RKO (cell line): ENCODE data around the gene ADAMTS9.
A peak's percentile ranks its signal among the peaks of the same experiment; 100 is the strongest.

Experiments used
- DNase-seq: peaks from one replicate; pipeline ENCODE4 v3.0.0-alpha.2; 2016; ENCODE audit warnings: low spot score

ADAMTS9 gene, protein sequence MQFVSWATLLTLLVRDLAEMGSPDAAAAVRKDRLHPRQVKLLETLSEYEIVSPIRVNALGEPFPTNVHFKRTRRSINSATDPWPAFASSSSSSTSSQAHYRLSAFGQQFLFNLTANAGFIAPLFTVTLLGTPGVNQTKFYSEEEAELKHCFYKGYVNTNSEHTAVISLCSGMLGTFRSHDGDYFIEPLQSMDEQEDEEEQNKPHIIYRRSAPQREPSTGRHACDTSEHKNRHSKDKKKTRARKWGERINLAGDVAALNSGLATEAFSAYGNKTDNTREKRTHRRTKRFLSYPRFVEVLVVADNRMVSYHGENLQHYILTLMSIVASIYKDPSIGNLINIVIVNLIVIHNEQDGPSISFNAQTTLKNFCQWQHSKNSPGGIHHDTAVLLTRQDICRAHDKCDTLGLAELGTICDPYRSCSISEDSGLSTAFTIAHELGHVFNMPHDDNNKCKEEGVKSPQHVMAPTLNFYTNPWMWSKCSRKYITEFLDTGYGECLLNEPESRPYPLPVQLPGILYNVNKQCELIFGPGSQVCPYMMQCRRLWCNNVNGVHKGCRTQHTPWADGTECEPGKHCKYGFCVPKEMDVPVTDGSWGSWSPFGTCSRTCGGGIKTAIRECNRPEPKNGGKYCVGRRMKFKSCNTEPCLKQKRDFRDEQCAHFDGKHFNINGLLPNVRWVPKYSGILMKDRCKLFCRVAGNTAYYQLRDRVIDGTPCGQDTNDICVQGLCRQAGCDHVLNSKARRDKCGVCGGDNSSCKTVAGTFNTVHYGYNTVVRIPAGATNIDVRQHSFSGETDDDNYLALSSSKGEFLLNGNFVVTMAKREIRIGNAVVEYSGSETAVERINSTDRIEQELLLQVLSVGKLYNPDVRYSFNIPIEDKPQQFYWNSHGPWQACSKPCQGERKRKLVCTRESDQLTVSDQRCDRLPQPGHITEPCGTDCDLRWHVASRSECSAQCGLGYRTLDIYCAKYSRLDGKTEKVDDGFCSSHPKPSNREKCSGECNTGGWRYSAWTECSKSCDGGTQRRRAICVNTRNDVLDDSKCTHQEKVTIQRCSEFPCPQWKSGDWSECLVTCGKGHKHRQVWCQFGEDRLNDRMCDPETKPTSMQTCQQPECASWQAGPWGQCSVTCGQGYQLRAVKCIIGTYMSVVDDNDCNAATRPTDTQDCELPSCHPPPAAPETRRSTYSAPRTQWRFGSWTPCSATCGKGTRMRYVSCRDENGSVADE (N-terminal part only)

DNA sequence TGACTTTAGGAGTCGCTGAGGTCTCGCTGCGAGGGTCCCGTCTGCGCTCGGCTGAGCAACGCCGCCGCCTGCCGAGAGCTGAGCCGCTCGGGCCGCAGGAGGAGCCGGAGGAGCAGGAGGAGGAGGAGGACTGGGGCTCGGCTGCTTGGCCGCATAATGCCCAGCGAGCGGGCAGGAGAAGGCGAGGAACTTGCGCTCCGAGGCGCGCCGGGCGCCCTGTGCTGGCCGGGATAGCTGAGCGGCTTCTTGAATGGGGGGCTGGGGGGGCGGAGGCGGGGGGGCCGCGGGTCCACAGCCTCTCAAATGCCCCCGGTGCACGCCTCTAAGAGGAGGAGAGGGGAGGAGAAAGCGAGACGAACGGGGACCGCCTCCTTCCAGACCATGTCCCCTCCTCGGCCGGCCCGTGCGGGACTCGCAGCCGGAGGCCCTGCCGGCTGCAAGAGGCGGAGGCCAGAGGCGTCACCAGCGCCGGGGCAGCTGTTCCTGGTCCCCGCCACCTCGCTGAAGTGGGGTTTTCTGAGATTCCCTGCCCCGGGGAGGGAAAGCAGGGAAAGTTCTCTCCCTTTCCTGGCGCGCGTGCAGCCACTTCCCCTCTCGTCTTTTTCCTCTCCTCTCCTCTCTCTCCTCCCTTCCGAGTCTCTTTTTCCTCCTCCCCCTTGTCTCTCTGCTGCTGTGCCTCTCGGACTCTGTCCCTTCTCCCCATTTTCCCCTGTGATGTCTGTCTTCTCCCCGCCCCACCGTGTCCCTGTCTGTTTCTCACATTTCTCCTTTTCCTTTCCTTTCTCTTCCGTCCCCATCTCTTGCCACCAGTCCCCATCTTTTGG lies at the start of gene ADAMTS9:
Gene ADAMTS9 (minus strand): TSS at position 220 of the 824 bp plus-strand sequence. CDS start 343 bp downstream, outside the sequence.
- peak; percentile 85 for DNase-seq

DNA sequence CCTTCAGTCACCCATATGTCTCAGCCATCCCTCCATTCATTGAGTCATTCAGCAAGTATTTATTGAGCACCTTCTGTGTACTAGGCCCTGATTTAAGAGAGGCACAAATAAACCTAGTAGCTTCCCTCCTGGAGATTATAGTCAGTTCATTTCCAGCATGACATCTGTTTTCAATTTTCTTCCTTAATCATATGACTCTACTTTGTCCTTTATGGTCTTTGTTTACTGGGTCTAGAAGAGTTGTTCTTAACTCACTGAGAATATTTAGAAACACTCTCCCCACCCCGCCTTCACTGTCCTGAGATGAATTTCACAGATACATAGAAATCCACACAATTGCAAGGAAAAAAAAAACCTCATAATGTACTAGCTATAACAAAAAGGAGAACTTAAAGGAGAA lies 44.8 kb upstream of the ADAMTS9 start:
- no peak for DNase-seq

DNA sequence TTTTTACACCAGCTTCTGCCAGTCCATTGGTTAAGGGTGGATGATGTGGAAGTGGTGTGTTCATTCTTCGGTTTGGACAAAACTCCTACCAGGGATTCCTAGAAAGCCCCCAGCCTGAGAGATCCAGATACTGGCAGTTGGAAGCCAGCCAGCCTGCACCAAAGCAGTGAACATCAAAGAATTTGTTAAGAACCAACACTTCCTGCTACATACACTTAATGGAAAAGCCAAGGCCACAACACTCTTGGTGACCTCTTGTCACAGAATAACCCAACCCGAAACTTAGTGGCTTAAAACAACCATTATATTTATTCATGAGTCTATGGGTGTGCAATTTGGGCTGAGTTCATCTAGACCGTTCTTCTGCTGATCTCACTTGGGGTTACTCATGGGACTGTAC lies 42.9 kb upstream of the ADAMTS9 start:
- no peak for DNase-seq

DNA sequence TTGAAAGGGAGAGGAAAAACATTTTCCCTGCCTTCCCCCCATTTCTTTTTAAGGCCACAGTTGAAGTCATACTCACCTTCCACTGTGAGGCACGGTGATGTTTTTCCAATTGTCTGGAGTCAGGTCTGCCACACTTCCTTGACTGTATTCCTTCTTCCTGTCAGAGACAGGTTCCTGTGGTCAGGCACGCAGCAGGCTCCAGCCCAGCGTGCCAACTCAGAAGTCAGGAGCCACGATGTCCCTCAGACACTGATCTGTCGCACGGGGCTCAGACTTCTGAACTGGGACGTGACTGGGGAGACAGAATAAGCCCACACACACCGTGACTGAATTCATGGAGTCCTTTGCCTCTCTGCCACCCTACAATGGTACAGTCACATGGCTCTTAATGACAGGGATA lies 41.2 kb upstream of the ADAMTS9 start:
- no peak for DNase-seq

DNA sequence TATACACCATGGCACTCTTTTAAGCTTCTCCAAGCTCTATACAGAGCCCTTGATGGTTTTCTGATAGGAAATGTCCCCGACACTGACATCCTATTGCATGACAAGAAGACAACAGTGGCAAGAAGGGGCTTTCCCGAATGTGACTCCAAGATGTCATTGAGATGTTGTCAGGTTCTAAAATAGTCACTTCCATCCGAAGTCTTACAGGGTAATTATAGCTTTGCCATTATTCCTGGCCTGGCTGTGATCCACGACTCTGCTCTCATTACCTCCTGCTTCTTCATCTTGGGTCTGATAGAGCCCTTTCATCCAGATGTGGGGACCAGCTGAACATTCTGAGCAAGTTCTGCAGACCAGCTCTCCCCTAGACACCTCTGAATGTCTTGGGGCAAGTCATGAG lies 40.6 kb upstream of the ADAMTS9 start:
- no peak for DNase-seq

DNA sequence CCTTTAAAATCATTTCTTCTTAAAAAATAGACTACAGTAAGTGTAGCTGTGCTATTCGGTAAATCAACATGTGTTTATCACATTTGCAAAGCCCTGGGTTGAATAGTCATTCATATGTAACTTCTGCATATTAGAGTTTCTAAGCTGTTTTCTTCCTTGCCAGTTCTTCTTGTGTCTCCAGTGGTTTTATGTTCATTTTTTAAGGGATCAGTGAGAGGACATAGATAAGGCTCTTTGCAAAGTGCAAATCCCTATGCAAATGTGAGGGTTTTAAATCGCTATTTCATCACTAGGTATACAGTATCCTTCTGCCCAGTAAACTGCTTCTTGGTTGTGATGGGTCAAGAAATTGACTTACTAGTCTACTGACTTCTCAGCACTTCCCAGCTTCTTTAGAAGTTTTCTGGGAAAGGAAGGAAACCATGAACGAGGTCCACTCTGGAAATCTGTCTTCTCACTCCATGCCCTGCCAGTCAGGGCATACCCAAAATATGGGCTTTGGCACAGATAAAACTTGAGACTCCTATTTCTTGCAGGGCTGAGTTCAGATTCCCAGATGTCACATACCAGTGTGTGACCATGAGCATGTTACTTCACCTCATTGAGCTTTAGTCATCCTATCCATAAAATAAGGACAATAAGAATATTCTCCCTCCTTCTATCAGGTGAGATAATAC lies 38.8 kb upstream of the ADAMTS9 start:
- no peak for DNase-seq

DNA sequence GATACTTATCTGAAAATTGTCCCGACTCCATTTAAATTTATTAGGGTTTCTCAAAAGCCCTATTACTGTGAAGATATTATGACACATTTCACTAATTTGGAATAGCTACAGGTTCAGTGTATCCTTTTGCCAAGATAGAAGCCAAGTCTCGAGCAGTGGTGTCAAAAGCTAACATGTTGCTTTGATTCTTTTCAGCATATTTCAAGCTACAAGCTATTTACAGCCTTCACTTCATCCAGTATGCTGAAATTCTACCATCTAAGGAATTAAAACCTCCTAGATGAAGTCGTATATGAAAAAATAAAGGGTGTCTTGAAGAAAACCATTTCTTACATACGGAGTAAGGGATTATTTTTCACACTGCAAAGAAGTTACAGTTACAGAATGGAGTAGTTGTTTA lies 31.2 kb upstream of the ADAMTS9 start:
- no peak for DNase-seq

DNA sequence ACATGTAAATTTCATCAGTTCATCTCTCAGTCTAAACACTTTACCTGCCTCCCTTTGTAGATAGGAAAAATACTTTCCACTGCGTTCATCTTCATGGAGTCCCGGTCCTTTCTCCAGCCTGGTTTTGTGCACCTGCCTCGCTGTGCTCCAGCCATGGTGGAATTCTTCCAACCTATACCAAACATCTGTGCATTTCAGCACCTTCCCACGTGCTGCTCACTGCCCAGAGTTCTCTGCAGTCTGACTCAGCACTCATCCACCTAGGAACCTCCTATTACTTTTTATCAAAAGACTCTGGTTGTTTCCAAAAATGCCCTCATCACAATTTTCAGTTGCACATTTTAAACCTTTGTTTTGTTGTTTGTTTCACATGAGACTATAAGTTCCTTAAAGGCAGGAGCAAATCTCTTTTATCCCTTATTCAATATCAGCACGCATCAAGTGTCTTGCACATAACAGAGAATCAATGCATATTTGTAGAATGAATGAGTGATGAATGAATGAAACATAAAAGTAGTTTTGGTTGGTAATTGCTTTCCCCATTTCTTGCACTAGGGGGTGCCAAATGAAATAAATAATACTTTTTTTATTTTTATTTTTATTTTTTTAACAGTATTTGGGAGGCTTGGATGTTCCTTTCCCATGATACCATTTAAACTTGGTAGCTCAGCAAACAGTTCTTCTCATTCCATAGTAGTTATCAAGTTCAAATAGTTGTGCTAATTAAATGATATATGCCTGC lies 30.2 kb upstream of the ADAMTS9 start:
- DNase-seq = no peak

DNA sequence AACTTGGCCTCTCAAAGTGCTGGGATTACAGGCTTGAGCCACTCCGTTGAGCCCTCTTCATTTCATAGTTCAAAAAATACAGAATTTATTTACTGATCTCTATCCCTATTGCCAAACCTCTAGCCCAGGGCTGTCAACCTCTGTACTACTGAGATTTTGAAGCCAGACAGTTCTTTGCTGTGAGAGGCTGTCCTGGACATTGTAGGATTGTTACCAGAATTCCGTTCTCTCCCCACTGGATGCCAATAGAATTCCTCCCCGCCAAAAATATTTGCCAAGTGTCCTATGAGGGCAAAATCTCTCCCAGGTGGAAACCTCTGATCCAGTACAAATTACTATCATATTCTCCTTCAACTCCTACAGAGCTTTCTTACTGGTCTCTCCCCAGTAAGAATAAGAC lies 29.6 kb upstream of the ADAMTS9 start:
- no peak for DNase-seq

DNA sequence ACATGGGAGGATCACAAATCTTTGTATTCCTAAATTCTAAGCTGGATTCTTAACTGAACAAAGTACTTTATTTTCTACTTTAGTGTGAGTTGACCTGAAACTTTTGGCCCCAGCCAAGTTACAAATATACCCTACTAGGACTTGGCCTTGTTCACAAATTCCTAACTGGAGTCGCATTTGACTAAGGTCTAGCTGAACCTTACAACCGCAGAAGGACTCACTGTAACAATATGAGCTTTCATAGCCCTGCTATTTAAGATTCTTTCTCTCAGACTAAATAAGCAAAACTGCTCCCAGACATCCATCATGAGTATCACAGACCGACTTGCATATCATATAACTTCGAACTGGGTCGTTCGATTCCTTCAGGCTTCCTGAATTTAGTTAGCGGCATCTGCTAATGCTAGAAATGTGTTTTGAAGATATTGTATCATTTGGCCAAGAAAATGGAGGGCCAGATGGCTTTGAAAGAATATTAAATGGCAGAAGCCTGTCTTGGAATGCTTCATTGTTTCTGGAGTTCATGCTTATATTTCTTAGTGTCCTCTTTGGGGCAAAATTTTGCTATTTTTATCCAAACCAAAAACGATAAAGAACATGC lies 28.4 kb upstream of the ADAMTS9 start:
- no peak for DNase-seq

DNA sequence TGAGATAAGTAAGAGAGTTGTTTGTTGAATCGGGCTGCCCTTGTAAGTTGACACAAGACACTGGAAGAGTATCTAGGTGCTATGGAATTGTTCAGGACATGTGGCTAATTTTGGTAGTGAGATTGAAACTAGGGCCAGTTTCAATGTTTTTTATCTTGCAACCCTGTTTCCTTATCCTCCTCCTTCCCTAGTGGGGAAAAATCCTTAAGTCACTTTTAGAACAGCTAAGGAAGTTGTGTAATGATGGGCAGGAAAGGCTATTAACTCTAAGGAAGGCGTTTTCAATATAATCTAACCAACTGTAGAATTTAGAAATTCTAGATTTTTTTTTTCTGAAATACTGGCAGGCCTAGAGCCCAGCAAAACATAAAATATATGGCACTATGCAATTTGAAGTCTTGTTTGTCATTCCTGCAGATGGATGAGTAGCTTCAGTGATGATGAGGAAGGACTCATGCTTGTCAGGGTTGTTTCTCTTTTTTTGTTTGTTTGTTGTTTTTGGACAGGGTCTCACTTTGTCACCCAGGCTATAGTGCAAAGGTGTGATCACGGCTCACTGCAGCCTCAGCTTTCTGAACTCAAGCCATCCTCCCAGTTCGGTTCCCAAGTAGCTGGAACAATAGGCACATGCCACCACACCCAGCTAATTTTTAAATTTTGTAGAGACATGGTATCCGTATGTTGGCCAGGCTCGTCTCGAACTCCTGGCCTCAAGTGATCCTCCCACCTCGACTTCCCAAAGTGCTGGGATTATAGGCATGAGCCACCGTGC lies 27.6 kb upstream of the ADAMTS9 start:
- no peak for DNase-seq

DNA sequence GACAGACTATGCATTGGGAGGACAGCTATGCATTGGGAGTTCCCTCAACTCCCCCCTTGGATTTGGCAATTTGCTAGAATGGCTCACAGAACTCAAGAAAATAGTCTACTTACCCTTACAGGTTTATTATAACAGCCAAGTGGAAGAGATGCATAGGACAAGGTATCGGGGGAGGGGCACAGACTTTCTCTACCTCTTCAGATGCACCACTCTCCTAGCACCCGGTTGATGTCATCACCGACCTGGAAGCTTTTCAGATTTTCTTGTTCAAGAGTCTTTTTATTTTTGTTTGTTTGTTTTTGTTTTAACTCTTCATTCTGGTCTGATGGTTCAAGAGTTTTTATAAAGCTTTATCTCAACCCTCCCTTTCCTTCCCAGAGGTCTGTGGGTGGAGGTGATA lies 20.7 kb upstream of the ADAMTS9 start:
- no peak for DNase-seq

DNA sequence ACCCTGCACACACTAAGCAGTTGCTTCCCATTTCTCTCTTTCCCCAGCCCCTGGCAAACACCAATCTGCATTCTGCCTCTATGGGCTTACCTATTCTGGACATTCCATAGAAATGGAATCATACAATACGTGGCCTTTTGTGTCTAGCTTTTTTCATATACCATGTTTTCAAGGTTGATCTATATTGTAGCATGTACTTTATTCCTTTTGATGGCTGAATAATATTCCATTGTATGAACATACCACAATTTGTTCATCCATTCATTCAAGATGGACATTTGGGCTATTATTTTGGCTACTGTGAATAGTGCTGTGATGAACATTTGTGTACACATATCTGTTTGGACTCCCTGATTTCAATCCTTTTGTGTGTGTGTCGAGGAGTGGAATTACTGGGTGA lies 18.1 kb upstream of the ADAMTS9 start:
- no peak for DNase-seq

DNA sequence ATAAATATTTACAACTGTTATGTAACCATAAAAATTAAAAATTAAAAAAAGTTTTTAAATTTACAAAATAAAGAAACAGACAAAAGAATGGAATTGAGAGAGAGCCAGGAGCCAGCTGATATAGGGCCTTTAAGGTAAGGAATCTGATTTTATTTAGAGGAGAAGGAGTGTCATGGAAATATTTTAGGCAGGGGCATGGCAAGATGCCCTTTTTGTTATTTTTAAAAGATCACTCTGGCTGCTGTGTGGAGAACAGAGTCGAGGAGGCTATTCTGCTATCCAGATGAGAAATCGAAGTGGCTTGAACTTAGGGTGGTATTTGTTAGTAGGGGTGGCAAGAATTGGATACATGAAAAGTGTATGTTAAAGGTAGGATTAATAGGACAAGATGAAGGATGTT lies 9.1 kb upstream of the ADAMTS9 start:
- no peak for DNase-seq

DNA sequence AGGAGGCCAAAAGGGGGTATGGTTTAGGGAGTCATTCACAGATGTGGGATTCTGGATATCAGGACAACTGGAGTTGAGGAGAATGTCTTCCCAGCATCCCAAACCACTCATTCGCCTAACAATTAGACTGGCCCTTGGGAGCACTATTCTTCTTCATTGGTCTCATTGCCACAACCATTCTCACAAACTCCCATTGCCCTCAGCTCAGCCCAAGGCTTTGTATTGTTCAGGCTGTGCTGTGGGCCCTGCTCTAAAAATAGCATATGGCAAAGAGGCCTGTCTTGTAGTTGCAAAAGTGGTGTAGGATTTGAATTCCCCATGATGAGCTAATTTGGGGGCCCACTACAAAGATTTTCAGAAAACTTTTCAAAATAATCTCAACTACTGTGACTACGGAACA lies 6.3 kb upstream of the ADAMTS9 start:
- no peak for DNase-seq

DNA sequence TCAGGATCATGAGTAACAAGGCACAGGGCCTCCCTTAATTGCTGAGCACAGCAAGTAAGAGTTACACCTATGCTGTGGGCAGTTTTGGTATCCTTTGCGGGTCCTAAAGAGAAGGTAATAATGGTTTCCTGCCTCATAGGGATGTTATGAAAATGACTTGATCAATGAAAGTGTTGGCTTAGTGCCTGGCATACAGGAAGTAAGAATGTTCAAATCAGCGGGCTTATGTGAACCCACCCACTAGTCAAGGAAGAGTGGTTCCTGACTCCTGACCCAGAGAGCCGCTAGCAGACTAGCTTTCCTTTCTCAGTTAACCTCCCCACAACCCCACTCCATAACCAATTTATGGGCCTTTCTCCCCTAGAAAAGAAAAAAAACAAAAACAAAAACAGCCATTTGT lies 5.2 kb upstream of the ADAMTS9 start:
- DNase-seq = no peak

DNA sequence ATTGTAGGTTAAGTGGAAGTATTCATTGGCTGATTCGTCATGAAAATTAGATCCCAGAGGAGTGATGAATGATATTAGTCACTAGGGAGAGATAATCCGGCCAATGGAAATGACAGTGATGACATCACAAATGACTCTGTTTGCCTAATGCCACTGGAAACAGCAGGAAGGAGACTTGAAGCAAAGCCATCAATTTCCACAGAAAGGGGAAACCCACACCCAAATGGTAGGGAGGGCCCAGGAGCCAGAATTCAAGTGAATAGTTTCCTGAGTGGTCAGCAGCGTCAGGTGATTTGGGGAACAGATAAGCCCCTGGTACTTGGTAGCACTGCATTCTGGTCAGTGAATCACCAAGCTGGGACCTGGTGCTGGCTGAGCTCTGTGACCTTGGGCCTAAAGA lies 3.3 kb upstream of the ADAMTS9 start:
- peak; percentile 67 for DNase-seq

DNA sequence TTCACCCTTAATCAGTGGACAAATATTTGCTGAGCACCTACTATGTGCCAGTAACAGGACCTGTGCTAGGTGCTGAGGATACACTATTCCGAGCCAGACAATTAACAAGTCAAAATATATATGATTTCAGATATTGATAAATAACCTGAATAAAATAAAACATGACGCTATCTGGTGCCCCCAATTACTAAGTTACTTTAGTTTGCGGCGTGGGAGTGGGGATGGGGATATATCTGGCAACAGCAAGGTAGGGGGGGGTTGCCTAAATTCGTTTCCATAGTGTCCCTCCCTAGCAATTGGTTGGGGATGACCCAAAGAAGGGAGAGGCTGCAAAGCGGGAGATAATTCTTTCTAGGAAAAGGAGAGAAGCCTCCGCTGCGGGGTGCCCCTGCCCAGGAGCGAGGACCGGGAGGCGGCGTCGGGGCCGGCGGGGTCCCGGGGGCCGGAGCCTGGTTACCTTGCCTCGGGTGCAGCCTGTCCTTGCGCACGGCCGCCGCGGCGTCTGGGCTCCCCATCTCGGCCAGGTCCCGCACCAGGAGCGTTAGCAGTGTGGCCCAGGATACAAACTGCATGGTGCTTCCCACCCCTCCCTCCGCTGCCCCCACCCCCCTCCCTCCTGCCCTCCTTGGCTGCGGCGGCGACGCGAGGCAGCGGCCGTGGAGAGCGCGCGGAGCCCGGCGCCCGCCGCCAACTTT lies 567 bp downstream of the ADAMTS9 start:
- peak; percentile 1 for DNase-seq
